Occipital lobe (tissue), 2 donors: ENCODE results near the gene ALK. TPM values are rescaled to one million over a fixed set of nuclear protein-coding genes. Genes with fewer than 3 reads are reported as not detected.
"Not testable (repeated sequence)": the region's sequence is repeated elsewhere in the genome, so short reads cannot be mapped to it uniquely, and the experiment has no call there.

Experiments
- DNase-seq: peaks from one replicate; lab custom pipeline; 2025; lab: John Stamatoyannopoulos, UW
- total RNA-seq: library from RNA; depleted of rRNA; stranded (reverse); fragments of >200 nt; gene quantifications from one replicate; pipeline ENCODE4 v1.2.3, GENCODE V29; 2014

Gene ALK
- total RNA-seq, 1 donor from 2014 or later, result 0.78 TPM

GRCh38 chr2:29253026-29253425 lies 668.4 kb downstream of the ALK start:
- DNase-seq, result no peak

DNA sequence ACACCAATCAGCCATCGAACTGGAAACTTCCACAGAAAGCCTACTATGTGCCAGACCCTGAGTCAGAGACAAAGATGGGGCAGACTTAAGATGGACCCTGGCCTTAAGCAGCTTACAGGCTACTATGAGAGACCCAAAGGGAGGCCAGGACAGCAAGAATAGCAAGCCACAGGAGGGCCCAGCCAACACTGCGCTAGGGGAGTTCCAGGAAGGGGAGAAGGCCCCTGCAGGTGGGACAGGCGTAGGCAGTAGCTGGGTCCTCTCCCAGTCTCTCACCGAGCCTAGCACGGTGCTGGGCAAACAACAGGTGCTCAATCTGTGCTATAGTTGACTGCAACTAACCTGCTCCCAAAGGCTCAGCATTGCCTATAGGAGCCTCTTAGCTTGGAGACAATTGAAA lies 670.0 kb downstream of the ALK start:
- no peak for DNase-seq

DNA sequence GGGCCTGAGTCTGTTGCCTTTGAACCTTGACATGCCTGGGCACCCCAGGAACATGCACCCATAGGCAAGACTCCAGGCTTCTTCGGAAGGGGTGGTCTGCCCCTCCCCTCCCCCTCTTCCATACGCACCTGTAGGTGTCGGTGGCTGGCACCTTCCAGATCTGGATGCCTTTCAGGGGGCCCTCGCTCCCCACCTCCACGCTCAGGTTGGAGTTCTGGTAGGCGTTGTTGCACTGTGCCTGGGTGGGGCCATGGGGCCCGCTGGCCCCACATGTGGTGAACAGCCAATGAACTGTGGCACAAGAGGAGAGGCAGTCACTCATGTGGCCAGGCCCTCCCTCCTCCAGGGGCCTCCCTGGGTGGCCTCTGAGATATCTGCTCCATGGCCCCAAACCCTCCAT lies 670.4 kb downstream of the ALK start:
- DNase-seq, result no peak

DNA sequence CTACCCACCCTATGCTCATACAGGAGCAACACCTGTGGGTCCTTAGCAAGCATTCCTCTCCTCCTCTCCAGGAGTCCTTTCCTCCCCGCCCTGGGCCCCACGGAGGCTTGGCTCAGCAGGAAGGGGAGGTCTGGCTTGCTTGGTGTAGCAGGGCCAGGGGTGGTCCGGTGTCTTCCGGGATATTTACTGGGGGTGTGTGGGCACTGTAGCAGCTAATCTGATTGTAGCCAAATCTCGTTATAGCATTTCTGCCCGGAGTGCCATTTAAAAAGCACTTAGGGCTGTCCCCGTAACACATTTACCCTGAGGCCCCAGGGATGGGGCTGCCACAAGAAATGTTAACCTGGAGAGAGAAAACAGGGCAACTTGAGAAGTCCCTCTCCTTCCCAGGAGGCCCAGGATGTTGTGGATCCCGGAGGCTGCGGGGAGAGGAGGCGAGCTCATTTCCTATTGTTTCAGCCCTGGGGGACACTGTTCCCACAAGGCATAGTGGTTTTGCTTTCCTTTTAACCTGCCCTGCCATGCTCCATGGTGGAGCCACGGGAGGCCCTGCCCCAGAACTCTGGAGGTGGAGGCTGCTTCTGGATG lies 671.6 kb downstream of the ALK start:
- DNase-seq, result no peak

DNA sequence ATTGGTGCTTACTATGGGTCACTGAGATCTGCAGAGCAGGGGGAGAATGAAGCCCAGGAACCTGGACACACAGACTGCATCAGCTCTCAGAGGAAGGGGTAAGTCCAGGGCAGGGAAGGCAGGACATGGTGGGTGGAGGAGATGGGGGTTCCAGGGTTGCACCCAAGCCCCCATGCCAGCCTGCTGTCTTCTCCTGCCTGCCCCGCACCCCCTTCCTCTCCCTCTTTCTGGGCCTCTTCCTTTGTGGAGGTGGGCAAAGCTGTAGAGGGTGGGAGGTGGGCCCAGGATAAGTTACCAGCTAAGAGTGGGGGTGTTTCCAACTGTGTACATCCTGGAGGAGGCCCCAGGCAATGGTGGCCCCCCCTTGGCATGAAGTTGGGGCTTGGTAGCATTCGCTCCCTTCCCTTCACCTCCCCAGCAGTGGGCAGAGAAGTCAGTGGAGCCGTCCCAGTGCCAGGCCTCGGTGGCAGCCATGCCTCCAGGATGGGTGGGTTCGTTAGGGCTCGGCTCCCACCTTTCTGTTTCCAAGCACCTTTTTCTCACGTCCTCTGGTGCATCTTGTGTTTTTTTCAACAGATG lies 674.0 kb downstream of the ALK start:
- DNase-seq, result no peak

DNA sequence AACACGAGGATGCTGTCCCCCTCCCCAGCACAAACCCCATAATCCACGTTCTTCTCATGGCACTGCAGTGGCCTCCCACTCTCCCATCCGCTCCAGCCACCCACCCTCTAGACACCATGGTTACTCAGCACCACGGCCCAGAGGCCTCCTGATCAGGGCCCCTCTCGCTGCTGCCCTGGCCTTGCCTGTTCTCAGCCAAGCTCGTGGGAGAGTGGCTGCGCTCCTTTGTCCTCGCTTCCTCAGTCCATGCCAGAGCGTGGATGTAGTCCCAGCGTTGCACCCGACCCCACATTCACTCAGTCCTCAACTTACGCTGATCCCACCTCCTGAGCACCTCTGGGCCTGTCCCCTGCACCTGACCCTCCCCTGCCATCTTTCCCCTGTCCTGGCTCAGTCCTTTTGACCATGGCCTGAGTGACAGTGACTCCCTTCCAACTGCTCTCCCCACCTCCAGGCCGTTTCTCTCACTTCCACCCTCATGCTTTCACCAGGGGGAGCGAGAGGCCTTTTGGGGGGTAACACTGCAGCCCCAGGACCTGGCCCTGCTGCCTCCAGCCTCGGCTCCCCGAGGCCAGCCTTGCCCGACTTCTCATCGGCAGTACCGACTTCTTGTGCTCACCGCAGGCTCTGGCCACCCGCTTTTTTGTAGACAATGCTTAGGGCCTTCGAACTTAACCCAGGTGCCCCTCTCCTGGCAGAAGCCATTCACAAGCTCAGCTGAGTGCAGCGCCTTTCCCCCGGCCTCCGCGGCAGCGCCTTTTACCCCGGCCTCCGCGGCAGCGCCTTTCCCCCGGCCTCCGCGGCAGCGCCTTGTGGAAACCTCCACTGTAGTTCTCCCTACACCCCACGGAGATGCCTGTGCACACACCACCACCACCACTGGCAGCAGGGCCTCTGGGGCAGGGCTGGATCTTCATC lies 674.7 kb downstream of the ALK start:
- DNase-seq, result no peak

GRCh38 chr2:29245742-29246382 lies 675.5 kb downstream of the ALK start:
- no peak for DNase-seq

- DNase-seq, result not testable (repeated sequence)
Observed at GRCh38 chr2:29245035-29245741, 676.2 kb downstream of the ALK start.

DNA sequence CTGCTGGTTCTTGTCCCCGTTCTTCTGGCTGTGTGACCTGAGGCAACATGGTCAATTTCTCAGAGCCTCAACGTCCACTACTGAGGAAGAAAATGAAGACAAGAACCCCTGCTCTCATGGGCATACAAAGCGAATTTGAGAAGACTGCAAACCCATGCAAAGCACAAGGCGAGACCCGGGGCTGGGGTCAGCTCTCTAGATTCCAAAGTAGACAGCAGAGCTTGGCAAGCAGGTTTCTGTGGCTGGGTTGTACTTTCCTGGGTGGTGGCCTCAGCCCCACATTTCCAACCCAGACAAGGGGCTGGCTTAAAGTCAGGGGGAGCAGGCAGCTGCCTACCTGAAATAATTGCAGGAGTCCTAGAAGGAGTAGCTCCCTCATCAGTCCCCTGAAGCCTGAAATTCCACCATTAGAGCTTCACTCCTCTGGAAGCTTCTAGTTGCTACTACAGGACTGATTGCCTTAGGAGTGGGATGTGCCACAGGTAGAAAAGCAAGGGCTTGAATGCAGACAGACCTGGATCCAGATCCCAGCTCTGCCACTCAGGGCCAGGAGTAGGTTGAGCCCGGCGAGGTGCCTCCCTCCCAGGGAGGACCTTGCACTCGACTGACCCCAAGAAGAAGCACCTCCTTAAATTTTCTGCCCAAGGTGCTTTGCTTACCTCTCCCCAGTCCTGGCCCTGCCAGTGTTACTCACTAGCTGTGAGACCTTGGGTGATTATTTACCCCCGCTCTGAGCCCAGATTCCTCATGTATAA lies 678.6 kb downstream of the ALK start:
- DNase-seq, result no peak

DNA sequence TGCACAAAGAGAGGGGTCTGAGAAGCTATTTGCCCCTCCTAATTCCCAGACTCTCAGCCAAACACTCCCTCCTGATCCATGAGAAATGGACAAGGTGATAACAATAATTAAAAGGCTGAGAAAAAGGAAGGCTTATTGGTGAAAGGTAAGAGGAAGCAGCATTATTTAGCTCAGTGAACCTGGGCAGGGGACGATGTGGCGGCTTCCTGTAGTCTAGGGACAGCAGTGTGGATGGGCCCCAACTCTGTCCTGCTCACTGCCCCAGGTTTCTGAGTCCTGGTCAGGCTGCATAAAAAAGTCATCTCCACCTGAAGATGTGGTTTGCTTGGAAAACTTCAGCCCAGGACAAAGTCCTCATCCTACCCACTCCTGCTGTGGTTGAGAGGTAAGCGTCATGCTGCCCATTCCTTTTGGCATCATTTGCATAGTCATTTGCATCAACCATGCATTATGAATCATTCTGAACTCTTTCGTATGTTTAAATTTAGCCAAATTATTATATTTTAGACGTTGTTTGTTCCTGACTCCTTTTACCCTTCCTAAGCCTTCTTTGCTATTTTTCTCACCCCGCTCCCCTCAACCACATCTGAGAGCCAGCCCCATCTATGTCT lies 679.3 kb downstream of the ALK start:
- no peak for DNase-seq

- no peak for DNase-seq
Observed at GRCh38 chr2:29241341-29241740, 680.0 kb downstream of the ALK start.

DNA sequence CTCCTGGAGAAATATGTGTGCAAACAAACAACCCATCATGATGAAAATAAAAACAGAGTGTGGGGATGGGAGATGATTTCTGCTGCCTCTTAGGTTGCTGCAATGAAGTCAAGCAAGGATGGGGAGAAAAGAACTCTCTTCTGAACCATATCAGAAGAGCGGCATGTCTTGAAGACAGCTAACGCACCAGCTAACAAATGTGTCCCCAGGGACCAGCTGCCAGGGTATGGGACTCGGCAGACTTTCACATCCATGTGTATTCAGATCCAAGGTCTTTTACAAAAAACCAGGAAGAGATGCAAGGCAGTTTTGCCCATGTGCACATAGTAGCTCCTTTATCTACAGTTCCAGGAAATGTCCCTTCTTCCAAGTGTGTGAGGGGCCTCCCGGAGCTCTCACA lies 680.8 kb downstream of the ALK start:
- no peak for DNase-seq

DNA sequence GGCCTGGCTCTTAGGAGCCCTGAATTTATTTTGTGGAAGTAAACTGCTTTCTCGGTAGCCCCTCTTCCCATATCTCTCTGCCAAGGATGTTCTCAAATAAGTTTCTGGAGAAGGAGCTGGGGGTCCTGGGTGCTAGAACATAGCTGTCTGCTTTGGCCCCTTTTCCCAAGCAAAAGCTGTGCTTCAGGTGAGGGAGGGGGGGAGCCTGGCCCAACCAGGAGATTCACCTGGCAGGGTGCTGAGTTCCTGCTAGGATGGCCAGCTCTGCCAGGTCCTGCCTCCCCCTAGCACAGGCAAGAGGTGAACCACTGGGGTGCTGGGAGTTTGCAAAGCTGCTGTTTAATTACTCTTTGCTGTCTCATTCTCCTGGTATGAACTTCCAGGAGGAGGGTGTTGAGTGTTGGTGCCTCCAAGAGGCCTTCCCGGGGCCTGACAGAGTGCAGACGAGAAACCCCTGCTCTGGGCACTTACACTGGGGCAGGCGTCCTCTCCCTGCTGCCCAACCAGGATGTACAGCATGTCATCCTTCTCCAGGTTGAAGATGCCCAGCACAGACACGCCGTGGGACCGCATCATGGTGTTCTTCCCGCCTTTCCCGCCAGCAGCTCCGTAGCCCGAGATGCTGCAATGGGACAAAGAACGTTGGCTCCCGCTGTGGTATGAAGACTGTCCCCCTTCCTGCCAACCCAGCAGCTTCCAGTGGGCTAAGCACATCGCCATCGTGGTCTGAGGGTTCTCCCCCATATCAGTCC lies 682.0 kb downstream of the ALK start:
- no peak for DNase-seq

- no peak for DNase-seq
Observed at GRCh38 chr2:29238497-29238896, 682.9 kb downstream of the ALK start.

DNA sequence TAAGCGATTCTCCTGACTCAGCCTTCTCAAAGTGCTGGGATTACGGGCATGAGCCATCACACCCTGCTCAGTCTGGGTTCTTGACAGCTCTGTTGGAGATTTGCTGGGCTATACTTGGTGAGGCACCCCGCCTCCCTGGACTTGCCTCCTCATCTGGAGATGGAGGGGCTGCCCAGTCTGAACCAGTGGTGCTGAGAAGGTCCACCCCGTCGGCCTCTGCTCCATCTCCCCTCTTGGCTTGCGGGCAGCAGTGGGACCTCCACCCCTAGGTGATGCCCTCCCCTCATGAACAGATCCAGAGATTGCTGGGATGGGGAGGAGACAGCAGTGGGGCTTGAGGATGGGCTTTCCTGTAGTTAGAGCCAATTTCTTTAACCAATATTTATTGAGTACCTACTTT lies 685.3 kb downstream of the ALK start:
- DNase-seq, result no peak

DNA sequence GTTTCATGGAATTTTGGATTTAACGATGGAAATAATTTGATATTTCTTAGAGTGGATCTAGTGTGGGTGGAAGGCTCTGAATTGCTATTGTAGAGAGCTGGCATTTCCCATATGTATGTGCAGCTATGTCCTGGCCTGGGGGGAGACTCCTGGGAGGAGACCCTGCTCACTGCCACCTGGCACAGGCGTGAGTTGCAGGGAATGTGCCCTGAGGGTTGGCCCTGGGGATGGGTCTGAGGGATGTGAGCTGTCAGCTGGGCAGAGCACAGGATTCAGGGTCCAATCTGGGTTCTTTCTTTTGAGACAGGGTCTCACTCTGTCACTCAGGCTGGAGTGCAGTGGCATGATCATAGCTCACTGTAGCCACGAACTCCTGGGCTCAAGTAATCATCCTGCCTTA lies 686.0 kb downstream of the ALK start:
- DNase-seq, result no peak

DNA sequence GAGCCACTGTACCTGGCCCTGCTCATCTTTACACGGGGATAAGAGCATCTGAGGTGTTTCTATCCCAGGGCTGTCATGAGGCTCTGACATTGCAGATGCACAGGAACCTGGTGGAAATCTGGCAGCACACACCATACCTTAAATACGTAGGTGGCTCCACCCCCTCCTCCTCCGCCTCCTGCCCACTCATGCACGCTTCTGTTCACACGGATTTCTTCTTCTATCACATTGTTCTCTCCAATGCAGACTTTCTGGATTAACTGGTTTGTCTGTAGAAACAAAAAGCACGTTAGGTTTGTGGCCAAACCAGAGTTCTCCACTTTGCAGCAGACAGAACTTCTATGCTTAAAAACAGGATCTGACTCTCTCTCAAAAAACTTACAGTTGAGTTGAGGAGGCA lies 688.0 kb downstream of the ALK start:
- no peak for DNase-seq

GRCh38 chr2:29232041-29232440 lies 689.3 kb downstream of the ALK start:
- DNase-seq, result no peak

DNA sequence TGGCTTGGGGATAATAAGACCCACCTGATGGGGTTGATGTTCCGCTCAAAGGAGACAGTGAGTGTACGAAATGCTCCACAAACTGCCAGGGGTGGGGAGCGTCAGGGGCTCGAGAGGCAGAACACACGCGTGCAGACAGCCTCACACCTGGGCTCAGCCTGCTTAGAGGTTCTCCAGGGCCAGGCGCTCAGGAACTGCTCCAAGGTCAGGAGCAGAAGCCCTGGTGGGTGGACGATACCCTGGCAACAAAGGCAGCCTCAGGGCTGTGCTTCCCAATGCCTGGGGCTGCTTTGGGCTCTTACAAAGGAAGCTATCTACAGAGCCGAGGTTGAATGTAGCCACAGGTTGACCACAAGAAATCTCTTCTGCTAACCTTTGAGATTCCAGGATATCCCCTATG lies 691.7 kb downstream of the ALK start:
- no peak for DNase-seq

DNA sequence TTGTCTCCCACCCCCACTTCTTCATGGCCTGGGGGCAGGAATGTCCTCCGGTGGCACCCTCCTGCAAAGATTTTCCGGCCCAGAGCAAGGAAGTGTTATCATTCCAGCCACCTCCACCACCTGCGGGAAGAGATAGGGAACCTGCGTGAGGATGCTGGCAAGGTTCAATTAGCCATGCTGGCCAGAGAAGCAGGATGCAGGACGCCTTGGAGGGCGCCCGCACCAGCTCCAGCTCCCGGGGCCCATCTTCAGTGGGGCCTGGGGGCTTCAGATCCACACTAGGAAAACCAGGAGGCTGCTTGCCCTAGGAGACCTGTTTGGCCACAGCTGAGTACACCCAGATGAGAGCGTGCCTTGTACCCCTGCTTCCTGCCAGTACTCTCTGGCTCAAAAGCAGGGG lies 692.4 kb downstream of the ALK start:
- no peak for DNase-seq
